GM19023 (cell line): ENCODE data around the gene MMP28.

Experiments used
- ATAC-seq: cut with Tn5 transposase; IDR thresholded peaks from one replicate; pipeline ENCODE4 v1.9.1; 2021; ENCODE audit warnings: mild to moderate bottlenecking, moderate library complexity; ENCODE audit not compliant: unreplicated experiment

Gene MMP28

DNA sequence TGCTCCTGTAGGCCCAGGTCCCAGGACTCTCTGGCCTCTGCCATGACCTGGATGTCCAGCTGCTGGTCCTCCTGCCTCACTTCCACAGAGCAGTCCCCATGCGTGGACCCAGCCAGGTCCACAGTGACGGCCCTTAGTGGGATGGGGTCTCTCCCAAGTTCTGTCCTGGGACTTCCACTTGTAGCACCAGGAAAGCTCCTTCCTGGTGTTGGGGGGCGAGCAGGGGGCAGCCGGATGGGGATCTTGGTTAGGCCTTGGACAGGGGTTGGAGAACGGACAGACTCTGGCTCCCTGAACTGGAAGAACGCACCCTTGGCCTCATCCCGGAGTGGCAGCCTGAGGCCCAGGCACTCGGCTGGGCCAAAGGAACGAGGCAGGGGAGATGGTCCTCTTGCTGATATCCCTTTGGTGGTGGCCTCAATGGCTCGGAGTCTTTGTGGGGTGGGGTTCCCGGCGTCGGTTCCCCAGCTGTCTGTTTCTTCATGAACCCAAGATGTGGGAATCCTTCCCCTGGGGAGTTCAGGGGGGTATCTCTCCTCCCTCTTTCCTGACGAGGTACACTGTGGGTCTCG, 49.6 kb downstream of the MMP28 start:
- no peak for ATAC-seq

DNA sequence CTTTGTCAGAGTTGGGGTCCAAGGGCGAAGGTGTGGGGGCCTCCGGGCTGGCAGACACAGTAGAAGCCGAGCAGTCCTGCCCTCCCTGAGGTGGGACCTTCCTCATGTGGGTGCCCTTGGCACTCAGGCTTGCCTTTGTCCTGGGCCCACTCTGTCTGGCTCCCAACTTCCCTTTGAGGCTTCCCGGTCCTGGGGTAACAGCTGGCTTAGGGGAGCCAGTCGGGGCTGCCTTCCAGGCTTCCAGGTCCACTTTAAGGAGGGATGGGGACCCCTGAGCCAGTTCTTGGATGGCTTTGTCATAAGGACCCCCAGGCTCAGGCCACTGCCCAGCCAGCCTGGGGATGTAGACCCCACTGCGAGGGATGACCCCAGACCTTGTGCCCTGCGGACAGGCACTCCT, 50.2 kb downstream of the MMP28 start:
- ATAC-seq = no peak

DNA sequence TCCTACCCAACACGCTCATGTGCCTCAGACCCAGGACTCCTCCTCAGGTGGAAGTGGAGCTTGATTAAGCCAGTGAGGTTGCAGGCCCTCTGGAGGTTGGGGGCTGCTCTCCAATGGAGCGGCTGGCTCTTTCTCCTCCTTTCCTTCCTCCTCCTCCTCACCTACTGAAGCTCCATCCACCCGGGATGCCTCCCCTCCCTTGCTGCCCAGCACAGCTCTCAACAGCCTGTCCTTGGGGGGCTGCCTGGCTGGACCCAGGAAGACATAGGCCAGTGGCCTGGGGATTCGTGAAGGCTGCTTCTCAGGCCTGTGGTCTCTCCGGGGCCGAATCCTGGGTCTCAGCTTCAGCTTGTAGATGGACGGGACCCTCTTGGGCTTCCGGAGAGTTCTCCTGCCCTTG, 50.6 kb downstream of the MMP28 start:
- no peak for ATAC-seq

DNA sequence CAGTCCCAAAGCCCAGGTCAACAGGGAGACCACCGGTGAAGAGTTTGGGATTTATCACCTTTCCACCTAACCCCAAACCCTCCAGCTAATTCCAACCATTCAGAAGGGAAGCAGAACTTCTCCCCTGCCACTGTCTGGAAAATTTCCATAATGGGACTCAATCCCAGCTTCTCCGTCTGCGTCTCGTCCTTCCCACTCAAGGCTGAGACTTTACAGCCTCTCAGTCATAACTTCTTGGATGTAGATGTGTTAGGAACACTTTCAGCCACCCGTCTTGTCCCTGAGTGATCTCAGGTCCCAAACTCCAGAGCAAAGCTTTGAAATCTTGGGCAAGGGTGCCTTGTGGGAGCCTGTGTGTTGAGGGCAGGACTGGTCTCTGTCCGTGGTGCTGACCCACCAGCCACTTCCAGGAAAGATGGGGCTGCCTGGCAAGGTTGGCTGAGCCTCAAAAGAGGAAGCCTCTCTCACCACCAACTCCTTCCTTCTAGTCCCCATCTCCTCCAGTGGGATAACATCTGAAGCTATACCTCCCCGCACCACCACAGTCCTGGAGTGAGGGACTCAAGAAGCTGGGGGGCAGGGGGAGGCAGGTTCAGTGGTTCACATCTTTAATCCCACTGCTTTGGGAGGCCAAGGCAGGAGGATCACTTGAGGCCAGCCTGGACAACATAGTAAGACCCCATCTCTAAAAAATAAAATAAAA, 51.7 kb downstream of the MMP28 start:
- no peak for ATAC-seq

DNA sequence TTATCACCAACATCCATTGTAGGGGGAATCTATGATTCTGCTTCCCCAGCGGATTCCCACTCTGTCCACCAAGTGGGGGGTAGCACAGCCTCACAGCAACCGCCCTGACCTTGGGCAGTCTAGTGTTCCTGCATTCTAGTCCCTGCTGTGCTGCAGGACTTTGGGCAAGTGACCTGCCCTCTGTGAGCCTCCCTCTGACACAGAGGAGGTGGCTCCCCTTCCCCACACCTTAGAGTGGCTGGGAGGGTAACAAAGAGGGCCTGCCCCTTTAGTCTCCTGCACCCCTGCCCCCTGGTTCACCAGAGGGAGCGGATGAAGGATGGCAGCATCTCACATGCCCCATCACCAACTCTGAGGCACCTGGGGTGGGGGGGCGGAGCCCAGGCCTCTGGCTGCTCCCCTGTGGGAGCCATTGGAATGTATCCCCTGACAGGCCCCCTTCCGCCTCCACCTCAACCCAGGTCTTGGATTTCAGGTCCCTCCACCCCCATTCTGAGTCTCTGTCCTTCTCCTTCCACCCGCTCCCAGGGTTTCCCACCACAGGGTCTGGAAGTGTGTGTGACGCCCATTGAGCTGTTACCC, 52.5 kb downstream of the MMP28 start:
- ATAC-seq = no peak

DNA sequence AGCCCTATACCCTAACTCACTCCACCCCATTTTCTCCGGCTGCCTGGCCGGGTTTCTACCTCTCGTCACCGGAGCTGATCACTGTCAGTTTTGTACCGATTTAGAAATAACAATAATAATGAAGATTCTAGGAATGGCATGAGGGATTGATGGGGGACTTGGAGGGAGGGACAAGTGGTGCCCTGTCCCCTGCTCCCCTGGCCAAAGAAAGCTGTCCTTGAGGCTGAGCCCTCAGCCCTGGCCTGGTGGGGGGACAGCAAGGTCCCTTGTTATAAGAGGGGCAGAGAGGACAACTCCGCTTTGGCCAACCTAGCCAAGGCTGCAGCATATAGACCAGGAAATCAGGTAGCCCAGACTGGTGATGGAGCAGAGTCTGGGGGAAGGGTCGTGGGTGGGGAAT, 52.9 kb downstream of the MMP28 start:
- no peak for ATAC-seq

DNA sequence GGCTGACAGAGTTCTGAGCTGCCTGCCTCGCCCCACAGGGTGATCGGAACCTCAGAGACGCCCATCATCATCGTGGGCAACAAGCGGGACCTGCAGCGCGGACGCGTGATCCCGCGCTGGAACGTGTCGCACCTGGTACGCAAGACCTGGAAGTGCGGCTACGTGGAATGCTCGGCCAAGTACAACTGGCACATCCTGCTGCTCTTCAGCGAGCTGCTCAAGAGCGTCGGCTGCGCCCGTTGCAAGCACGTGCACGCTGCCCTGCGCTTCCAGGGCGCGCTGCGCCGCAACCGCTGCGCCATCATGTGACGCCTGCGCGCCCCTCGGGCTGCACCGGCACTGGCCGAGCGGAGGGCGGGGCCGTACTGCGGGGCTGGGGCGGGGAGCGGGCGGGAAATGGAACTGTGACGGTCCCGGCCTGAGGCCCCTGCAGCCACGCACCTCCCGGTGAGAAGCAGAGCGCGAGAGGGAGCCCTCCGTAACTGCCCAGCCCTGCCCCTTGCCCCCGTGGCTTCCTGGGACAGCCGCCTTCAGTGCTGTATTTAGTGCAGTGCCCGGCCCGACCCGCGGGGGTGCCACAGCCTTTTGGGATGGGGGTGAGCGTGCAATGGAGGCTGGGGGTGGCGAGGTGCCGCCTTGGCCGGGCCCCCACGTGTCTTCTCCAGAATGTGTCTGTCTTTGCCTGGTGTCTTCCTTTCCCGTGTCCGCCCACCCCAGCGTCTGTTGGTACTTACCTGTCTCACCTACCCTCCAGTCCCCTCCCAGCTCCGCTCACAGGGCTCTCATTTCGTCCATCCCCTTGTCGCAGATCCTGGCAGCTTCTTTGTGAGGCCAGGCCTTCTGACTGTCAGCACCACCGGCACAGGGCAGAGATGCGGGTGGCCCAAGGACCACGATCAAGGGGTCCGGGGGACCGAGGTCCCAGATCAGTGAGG, 54.2 kb downstream of the MMP28 start:
- no peak for ATAC-seq

DNA sequence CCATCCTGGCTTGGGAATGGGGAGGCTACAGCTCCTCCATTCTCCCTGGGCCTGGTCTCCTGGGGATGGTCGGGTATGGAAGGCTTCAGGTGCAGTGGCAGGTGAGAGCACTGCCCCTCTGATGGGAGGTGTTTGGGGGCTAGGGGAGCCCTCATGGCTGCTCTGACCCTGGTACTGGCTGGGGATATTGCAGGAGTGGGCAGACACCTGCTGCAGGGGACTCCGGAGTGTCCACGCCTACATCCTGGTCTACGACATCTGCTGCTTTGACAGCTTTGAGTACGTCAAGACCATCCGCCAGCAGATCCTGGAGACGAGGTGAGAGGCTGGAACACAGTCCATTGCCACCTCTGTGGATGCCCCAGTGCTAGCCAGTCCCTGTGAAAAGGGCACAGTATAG, 55.2 kb downstream of the MMP28 start:
- ATAC-seq = no peak

DNA sequence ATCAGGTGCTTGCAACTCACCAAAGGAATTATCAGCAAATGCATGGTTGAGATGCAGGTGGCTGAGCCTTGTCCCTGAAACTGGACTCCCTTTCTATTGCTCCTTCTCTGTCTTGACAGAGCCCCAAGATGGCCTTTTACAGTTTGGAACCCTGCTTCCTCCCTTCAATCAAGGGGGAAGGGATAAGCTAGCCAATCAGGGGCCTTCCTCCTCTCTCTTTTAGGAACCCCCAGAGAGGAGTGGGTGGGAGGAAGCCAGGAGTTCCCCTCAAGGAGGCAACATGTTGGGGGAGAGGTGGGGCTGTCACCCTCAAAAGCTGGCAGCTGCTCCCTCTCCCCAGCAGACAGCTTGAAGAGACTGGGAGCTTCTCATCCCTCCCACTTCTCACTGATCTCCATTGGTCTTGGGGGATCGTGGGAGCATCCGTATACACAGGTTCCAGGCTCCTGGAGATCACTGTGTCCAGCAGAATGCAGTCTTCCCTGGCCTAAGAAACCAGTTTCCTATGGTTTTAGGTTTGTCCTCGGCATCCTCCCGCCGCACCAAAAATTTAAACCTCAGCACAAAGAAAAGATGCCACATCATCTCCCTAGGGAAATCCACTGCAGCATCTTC, 56.8 kb downstream of the MMP28 start:
- no peak for ATAC-seq

DNA sequence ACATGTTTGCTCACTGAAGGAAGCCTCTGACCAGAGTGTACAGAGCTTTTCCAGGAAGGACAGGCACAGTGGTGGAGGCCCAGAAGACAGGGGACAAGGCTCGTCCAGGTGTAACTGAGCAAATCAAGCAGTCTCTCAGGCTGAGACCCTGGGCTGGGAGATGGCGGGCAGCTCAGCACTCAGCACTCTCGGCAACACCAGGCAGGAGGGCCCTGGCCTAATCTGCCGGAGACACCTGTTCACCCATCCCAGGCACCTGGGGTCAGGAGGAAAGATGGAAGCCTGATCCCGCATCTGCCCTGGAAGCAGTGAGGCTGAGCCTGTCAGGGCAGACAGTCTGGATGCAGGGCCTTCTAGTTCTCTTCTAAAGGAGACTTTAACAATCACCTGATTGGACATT, 59.2 kb downstream of the MMP28 start:
- ATAC-seq = no peak

DNA sequence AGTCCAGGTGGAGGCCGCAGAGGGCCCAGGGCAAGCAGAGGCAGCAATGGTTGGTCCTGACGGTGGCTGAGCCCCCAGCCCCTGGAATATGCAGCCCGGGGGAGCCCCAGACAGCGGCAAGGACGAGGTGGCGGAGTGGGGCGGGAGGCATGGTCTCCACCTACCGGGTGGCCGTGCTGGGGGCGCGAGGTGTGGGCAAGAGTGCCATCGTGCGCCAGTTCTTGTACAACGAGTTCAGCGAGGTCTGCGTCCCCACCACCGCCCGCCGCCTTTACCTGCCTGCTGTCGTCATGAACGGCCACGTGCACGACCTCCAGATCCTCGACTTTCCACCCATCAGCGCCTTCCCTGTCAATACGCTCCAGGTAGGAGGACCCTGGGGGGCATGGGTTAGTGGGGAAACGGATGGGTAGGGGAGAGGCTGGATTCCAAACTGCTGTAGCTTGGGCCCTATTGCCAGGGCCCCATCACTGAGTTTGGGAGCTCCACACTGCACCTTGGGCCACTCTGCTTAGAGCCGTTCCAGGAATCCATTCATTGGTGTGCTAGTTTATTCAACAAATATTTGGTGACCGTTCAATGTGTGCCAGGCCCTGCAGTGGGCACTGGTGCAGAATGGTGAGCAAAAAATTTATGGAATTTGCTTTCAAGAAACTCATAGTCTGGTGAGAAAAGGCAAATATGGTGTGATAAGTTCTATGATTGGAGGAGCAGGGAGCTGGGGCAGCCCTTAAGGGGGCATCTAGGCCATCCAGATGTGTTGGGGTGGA, 60.2 kb downstream of the MMP28 start:
- no peak for ATAC-seq

DNA sequence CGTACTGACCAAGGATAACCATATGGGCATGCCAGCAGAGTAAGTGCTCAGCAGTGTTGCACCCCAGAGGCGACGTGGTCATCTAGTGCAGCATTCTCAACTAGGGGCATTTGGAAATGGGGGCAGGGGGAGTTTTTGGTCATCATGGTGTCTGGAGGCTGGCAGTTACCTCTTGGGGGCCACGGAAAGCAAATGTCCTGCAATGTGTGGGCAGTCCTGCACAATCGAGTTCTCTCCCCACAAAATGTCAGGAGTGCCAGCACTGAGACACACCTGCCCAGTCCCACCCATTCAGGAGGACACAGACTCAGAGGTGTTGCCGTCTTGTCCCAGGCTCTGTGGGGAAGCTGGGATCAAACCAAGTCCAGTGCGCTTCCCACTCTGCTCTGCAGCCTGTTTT, 61.0 kb downstream of the MMP28 start:
- no peak for ATAC-seq

DNA sequence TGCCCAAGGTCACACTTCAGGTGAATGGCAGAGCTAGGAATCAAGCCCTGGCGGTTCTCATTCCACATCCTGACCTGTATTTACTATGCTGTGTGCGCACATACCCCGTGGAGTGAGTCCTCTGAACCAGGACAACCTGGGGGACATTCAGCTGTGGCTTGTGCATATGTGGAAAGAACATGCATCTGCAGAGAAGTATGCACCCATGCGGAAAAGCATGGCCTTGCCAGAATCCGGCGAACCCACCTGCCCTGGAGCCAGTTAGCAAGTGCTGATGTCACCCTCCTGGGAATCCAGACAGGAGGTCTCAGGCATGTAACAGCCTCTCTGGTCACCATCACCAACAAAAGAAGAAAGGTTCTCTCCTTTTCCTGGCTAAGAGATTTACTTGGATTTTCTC, 62.1 kb downstream of the MMP28 start:
- ATAC-seq = no peak

DNA sequence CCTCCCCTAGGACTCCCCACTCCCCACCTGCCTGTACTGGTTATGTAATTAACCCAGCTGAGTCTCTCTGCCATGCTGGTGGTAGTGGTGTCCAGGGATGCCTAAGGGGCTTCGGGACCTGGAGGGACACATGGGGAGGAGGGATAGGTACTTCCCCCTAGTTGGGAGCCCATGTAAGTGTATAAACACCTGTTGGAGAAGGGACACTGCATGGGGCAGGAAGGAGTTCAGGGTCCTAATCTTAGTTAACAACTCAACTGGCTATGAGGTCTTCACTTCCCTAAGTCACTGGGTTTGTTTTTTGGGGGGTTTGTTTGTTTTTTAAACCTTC, 62.7 kb downstream of the MMP28 start:
- no peak for ATAC-seq

DNA sequence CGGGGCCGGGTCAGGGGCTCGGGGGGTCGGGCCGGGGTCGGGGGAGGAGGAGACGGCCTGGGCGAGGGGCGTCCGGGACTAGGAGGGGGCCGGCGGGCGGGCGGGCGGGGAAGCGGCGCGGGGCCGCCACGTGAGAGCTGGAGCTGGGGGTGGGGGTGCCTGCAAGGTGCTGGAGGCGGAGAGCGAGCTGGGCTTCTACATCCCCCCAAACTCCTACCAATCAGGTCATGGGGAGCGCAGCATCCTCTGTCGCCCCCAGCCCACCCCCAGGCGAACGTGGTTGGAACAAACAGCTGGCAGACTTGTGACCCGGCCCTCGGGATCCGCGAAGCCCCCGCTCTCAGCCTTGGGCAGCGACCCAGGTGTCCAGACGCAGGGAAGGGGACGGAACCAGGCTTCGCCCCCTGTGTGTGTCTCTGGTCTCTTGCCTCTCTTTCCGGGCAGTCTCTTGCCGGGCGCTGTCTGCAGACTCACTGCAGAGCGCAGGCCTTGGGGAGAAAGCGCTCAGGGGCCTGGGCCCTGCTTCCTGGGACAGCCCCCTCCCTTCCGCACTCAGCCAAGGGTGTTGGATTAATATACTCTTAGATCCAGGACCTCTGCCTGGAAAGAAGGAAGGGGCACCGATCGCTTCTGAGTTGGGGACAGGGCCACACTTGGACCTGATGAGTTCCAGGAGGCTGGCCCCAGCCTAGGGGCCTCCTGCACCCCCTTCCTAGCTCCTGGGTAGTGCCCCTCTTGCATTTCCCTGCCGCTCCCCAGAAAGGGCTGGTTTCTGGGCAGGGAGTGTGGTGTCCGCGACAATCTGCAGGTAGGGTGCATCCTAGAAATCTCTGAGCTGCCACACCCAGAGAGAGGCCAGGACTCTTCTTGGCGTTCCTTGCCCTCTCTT, 63.3 kb downstream of the MMP28 start:
- ATAC-seq = no peak

DNA sequence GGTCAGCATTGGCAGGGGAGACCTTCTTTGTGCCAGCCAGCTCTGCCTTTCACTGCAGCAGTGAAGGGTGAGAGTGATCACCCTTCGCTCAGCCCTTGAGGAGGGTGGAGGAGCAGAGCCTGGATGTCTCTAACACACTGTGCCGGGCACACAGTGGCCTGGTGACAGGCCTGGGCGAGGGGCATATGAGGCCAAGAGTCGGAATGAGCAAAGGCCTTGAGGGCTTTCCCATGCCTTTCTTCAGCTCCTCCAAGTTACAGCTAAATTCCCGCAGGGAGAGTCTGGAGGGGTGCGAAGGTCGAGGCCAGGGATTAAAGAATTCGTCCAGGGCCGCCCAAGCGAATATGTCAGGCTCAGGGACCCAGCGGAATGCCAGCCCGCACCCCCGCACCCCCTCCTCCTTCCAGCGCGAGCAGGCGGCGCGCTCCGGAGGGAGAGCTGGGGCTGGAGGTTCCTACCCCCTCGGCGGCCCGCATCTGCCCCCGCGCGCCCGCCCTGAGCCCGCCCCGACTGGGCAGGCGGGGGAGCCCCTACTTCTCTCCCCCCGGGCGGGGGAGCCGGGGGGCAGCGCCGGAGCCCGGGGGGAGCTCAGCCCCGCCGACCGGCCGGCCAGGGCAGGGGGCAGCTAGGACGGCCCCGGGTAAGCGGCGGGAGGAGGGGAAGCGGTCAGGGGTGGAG, 64.1 kb downstream of the MMP28 start, which contains the start of gene RASL10B:
TSS of gene RASL10B (plus strand) at position 401 of the 678 bp plus-strand sequence. CDS start 3,546 bp downstream, outside the sequence.
- no peak for ATAC-seq

DNA sequence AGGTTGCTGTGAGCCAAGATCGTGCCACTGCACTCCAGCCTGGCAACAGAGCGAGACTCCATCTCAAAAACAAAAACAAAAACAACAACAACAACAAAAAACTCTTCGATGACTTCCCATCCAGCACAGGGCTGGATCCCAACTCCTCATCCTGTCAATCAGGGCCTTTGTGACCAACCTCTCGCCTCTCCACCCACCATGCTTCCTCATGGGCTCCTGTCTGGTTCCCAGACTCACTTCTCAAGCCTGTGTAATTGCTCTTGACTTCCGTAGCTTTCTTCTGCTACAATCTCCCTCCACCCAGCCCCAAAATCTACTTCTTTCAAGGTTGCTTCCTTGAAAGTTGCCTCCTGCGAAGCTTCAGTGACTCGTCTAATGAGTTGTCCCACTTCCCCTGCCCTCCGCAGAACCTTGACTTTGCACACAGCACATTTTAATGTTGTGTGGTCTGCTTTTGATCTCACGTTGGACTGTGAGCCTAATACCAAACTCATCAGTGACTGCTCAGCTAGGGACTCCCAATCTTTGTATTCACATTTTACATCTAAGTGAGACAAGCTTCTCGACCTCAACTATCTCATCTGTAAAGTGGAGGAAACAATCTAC, 64.9 kb downstream of the MMP28 start:
- no peak for ATAC-seq

DNA sequence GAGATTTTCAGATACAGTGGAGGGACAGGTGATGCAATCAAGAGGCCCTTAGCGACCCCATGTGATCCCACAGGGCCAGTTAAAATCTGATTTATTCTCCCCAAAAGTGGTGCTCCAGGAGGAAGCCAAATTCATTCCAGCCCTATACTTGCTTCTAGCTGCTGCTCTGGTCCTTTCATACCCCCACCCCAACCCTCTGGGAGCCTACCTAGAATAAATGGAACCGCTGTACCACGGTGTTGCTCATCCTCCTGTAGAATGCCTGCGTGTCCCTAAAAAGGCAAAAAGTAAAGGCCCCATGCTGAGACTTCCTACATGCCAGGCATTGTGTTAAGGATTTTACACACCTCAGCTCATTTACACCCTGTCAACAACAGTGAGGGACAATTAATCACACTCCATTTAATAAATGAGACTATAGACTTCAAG, 66.0 kb downstream of the MMP28 start:
- no peak for ATAC-seq
